ENCODE data around the gene IGF1R.

DNA sequence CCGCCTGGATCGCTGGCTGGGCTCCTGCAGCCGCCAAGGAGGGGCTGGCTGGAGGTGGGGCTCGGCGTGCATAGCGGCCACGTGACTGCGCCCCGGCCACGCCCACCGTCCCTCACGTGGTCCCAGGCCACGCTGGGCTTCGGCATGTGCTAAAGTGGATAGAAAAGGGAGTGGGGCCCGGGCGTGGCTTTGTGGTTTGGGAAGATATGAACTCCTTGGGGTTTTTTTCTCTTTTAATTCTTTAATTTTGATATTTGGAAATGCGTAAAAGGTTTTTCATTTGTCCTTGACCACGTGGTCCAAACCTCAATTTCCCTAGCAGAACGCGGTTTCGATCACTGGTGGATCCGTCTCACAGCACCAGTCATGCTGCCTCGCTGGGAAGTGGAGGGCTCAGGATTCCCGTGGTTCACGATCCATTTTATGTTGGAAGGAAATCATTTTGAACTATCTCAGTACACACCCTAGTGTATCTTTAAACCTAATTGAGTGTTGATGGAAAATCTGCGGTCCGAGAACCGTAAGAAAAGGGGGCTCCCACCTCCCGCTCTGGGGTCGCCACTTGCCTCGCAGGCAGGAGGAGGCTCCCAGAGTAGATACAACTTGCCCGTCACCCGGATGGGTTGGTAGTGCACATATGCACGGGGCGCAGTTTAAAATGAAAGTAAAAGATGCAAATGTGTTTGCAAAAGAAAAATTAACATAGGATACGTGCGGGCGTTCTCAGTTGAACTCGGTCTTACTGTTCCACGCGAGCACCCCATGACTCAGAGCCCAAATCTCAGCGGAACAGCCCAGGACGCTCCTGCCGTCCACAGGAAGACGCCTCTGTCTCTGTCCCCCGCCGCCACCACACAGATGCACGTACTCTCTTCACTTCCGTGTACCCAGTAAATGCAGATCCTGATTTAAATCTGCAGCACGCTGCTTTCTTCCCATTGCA is 217.3 kb downstream of the IGF1R start:
- TF ChIP-seq, protein P1, sequence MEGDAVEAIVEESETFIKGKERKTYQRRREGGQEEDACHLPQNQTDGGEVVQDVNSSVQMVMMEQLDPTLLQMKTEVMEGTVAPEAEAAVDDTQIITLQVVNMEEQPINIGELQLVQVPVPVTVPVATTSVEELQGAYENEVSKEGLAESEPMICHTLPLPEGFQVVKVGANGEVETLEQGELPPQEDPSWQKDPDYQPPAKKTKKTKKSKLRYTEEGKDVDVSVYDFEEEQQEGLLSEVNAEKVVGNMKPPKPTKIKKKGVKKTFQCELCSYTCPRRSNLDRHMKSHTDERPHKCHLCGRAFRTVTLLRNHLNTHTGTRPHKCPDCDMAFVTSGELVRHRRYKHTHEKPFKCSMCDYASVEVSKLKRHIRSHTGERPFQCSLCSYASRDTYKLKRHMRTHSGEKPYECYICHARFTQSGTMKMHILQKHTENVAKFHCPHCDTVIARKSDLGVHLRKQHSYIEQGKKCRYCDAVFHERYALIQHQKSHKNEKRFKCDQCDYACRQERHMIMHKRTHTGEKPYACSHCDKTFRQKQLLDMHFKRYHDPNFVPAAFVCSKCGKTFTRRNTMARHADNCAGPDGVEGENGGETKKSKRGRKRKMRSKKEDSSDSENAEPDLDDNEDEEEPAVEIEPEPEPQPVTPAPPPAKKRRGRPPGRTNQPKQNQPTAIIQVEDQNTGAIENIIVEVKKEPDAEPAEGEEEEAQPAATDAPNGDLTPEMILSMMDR (IDR thresholded peaks at IDR 0.05; ENCODE audit: borderline replicate concordance, extremely low read depth, low read length, poor library complexity, severe bottlenecking), result no peak
- TF ChIP-seq EZH2 (IDR thresholded peaks at IDR 0.05; ENCODE audit: borderline replicate concordance, low read depth, low read length, severe bottlenecking), result no peak

Measured in DND-41 (cell line).